Raji (cell line): ENCODE results near the gene CCDC183.
A peak's percentile ranks its signal among the peaks of the same experiment; 100 is the strongest.

Source experiments
- POLR2A ChIP-seq: IDR thresholded peaks from 2 replicates; pipeline ENCODE4 v1.6.1; 2011; ENCODE audit warnings: low read depth, low read length, control low read depth; ENCODE audit not compliant: insufficient read depth

Gene CCDC183

DNA sequence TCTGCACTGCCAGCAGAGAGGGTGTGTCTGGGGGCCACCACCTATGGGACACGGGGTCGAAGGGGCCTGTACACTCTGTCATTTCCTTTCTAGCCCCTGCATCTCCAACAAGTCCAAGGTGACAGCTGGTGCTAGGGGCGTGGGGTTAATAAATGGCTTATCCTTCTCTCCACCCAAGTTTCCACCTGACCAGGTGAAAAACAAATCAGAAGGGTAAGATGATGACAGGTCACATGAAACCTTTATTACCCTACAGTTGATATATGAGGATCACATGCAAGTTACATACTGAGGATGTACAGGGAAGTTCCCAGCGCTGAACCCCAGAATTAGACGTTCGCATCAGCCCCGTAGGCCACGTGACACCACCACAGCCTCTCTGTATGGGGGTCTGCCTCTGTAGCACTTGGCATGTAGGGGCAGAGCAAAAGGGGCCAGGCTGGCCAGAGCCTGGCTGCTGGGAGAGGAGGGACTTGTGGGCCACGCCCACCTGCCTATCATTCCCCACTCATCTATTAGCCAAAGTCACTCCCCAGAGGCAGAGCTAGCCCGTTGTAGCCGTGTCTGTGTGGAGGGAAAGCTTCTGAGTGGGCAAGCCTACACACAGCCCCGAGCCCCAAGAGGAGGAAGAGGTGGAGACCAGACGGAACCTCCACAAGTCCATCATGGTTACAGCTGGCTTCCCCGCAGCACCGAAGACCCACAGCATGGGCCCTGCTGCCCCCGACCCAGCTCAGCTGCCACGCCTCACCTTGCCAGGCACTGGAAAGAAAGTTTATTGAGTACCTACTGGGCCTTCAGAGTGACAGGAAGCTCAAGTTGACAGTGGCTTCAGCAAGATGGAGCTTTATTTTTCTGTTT, 2.8 kb upstream of the CCDC183 start:
- no peak for TF ChIP-seq POLR2A

DNA sequence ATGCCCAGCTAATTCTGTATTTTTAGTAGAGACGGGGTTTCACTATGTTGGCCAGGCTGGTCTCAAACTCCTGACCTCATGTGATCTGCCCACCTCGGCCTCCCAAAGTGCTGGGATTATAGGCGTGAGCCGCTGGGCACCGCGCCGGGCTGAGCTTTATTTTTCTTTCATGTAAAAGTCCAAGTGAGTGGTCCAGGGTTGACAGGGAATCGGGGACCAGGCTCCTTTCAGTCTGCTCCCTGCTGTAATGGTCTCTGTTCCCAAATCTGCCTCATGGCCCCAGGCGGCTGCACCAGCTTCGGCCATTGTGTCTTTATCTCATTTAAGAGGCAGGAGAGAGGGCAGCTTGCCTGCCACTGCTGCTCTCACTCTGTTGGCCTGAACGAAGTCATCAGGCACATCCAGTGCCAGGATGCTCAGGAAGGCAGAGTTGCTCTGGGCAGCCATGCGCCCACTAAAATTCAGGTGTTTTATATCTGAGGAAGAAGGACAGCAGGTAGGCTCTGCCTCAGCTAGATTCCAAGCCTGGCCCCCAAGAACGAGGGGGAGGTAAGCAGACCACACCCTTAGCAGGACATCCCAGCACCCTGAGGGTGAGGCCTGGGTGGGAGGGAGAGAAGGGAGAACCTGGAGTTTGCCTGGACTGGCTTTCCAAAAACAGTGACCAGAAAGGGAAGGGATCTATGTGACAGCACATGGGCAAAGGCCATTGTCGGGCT, 1.7 kb upstream of the CCDC183 start:
- peak; percentile 47; the same call in 1 of the 2 replicates for TF ChIP-seq POLR2A

DNA sequence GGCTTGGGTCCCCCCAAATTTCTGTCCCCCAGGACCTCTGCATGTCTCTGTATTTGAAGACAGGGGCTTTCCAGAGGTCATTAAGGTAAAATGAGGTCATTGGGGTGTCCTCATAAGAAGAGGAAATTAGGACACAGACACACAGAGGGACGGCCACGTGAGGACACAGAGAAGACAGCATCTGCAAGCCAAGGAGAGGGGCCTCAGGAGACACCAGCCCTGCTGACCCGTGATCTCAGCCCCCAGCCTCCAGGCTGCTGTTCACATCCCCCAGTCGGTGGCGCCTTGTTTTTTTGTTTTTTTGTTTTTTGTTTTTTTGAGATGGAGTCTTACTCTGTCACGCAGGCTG, 1.2 kb upstream of the CCDC183 start:
- TF ChIP-seq POLR2A = no peak

- TF ChIP-seq POLR2A = 0 out of 2 replicates have a peak, but pooled peaks have one; percentile 12
Measured at GRCh38 chr9:136798708-136799078, 2.6 kb downstream of the CCDC183 start.

GRCh38 chr9:136799079-136799853, 3.1 kb downstream of the CCDC183 start:
- TF ChIP-seq POLR2A = 0 out of 2 replicates have a peak, but pooled peaks have one; percentile 4

DNA sequence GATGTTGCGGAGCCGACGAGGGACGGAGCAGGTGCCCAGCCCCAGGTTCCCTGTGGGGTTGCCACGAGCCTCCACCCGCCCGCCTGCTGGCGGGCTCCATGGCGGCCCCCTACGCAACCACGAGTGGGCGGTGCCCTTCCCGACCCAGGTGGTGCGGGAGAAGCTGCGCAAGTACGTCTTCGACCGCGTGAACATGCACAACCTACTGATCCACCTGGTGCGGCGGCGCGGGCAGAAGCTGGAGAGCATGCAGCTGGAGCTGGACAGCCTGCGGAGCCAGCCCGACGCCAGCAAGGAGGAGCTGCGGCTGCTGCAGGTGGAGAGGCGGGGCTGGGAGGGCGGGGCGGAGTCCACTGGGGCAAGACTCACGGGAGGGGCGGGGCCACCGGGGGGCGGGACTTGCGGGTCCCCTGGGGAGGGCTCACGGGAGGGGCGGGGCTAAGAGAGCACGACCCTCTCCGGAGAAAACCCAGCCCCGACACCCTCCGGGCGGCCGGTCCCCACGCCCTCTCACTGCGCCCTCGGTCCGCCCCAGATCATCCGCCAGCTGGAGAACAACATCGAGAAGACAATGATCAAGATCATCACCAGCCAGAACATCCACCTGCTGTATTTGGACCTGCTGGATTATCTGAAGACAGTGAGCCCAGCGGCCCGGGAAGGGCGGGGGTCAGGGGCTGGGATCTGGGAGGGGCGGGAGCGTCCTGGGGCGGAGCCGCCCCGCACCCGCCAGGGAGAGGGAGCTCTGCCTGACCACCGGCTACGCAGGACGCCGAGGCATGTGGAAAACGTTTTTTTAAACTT, 3.9 kb downstream of the CCDC183 start:
- TF ChIP-seq POLR2A = peak; percentile 41; the same call in 1 of the 2 replicates

DNA sequence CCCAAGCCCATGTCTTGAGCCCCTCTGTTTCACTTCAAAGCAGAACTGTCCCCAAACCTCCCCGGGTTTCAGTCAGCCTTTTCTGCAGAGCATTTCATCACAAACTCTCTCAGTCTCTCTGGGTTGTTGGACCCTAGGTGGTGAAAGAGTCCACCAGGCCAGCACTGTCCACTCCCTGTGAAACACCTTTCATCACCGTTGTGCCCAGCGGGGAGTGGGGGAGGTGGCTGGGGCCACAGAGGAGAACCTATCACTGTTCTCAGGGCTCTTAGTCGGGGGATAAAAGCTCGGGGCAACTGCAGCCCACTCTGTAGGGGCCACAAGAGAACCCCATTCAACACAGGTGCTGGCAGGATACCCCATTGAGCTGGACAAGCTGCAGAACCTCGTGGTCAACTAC, 6.2 kb downstream of the CCDC183 start:
- TF ChIP-seq POLR2A = 0 out of 2 replicates have a peak, but pooled peaks have one; percentile 21

GRCh38 chr9:136803551-136804508, 7.7 kb downstream of the CCDC183 start:
- TF ChIP-seq POLR2A = 0 out of 2 replicates have a peak, but pooled peaks have one; percentile 24

DNA sequence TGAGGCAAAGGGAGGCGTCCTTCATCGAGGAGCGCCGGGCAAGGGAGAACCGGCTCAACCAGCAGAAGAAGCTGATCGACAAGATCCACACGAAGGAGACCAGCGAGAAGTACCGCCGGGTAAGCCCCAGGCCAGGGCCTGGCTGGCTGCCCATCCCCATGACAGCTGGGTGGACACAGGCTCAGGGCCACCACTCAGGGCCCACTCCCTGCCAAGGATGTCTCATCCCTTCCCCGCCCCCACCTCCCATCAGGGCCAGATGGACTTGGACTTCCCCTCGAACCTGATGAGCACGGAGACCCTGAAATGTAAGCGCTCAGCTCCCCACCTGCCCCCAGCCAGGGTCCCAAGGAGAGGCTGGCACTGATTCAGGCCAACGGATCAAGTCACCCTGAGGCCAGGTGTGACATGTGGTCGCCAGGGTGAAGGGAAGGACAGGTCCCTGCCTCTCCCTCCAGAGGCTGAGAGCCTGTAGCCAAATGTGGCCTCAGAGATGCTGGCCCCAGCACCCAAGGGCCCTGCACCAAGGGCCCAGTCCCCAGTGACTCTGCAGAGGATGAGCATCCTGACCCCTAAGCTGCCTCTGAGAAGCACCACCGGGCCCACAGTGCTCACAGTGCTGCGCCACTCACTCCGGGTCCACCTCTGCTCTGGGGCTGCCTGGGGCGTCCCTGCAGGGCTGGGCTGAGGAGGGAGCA, 8.5 kb downstream of the CCDC183 start:
- TF ChIP-seq POLR2A = no peak

DNA sequence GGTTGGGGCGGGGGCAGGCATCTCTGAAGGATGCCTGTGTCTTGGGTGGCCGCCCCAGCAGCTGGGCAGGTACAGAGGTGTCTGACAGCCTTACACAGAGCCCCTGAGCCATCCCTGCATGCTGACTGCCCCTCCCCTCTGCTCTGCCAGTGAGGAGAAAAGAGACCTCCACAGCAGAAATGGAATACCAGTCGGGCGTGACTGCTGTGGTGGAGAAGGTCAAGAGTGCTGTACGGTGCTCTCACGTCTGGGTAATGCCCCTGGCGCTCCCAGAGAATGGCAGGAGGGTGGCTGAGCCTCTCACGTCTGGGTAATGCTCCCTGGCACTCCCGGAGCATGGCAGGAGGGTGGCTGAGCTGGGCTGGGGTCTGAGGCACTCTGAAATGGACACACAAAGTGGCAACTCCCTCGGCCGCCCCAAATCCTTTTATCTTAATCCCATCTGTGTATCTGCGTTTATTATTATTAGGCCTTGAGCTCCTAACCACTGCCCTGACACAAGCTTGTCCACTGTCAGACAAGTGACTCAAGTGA, 9.1 kb downstream of the CCDC183 start:
- TF ChIP-seq POLR2A = no peak

GRCh38 chr9:136806067-136806466, 9.9 kb downstream of the CCDC183 start:
- TF ChIP-seq POLR2A = no peak

DNA sequence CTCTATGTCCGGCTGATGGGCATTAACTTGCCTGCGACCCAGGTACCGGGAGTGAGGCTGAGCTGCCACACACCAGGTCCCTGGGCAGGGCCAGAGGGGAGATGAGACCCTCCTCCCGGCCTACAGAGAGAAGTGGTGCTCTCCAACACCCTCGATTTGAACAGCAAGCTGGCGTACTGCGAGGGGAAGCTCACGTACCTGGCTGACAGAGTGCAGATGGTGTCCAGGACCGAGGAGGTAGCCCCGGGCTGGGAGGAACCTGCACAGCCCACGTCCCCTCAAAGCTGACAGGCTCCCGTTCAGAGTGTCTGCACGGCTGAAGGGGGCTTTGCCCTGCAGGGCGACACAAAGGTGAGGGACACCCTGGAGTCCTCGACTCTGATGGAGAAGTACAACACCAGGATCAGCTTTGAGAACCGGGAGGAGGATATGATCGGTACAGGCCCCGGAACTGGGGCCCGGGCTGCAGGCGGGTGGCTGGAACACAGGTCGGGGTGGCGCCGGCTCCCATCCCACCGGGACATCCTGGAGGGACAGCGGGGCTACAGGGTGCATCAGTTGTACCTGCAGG, 10.6 kb downstream of the CCDC183 start:
- TF ChIP-seq POLR2A = no peak

GRCh38 chr9:136807281-136808074, 11.3 kb downstream of the CCDC183 start, which contains the start of gene RABL6:
TSS of gene RABL6 (plus strand) at chr9:136807948. CDS start at chr9:136808197, 249 bp downstream.
- TF ChIP-seq POLR2A = peak; percentile 95
